SK-N-SH (cell line): ENCODE data around the gene COL23A1. TPM values are rescaled to one million over a fixed set of nuclear protein-coding genes. Genes with fewer than 3 reads are reported as not detected.
A peak's percentile ranks its signal among the peaks of the same experiment; 100 is the strongest.

Experiments
- CTCF ChIA-PET: fragments of 300-600, 350-600 bp; formaldehyde crosslinking; extraction: SDS; loops from one replicate; lab custom pipeline; 2021; lab: Yijun Ruan, JAX
- POLR2A ChIA-PET: fragments of 350-600 bp; sonication (Branson Sonifier 250); formaldehyde crosslinking; extraction: SDS; loops from one replicate; lab custom pipeline; 2020; ENCODE audit warnings: antibody characterized with exemption, inconsistent platforms; lab: Yijun Ruan, JAX
- DNase-seq: peaks from one replicate; pipeline ENCODE4 v3.0.0; 2012
- H2AFZ ChIP-seq: fragments of 200-600 bp; sonication (generic); 2 replicates; pipeline ENCODE4 v1.8.1; 2016; ENCODE audit warnings: antibody characterized with exemption, mild to moderate bottlenecking, low read depth
- H3F3A ChIP-seq: fragments of 200-600 bp; sonication (generic); replicated peaks from 2 replicates; pipeline ENCODE3; 2016; ENCODE audit warnings: antibody characterized with exemption, mild to moderate bottlenecking; ENCODE audit not compliant: insufficient read depth
- H3K27ac ChIP-seq, 2 experiments: fragments of 200-500 bp in 1 of 2; fragments of 200-600 bp in 1 of 2; sonication (Bioruptor generic) in 1 of 2; sonication (generic), shearing (Covaris generic) in 1 of 2; 2 replicates each; pipeline versions ENCODE4 v1.5.1 to v1.6.1; 2014 to 2016; ENCODE audit warnings: low read depth in 2 of 2, inconsistent platforms in 1 of 2, low read length in 1 of 2, mild to moderate bottlenecking in 1 of 2, mixed read lengths in 1 of 2
- H3K27me3 ChIP-seq: fragments of 200-600 bp; sonication (generic), shearing (Covaris generic); 2 replicates; pipeline ENCODE4 v1.6.1; 2016; ENCODE audit warnings: mixed run types; ENCODE audit not compliant: insufficient read depth
- H3K36me3 ChIP-seq, 2 experiments: fragments of 200-500 bp in 1 of 2; fragments of 200-600 bp in 1 of 2; sonication (Bioruptor generic) in 1 of 2; sonication (generic) in 1 of 2; replicated peaks in 1 of 2; 2 replicates each; pipeline versions ENCODE3 to v1.5.1; 2014 to 2016; ENCODE audit warnings: low read length in 1 of 2, mild to moderate bottlenecking in 1 of 2; ENCODE audit not compliant: insufficient read depth in 2 of 2, control insufficient read depth in 1 of 2
- H3K4me1 ChIP-seq, 2 experiments: fragments of 200-500 bp in 1 of 2; fragments of 200-600 bp in 1 of 2; sonication (Bioruptor generic) in 1 of 2; sonication (generic), shearing (Covaris generic) in 1 of 2; 2 replicates each; pipeline versions ENCODE4 v1.5.1 to v1.6.1; 2014 to 2016; ENCODE audit warnings: low read depth in 1 of 2, low read length in 1 of 2, mixed run types in 1 of 2; ENCODE audit not compliant: insufficient read depth in 2 of 2, control insufficient read depth in 1 of 2
- H3K4me2 ChIP-seq: fragments of 200-600 bp; sonication (generic), shearing (Covaris generic); 2 replicates; pipeline ENCODE4 v1.6.1; 2017; ENCODE audit warnings: mixed run types
- H3K4me3 ChIP-seq, 2 experiments: fragments of 200-500 bp in 1 of 2; fragments of 200-600 bp in 1 of 2; sonication (Bioruptor generic) in 1 of 2; sonication (generic), shearing (Covaris generic) in 1 of 2; 2 replicates each; pipeline versions ENCODE4 v1.5.1 to v1.8.1; 2014 to 2016; ENCODE audit warnings: low read depth in 2 of 2, inconsistent platforms in 1 of 2, low read length in 1 of 2, mild to moderate bottlenecking in 1 of 2, mixed read lengths in 1 of 2, moderate library complexity in 1 of 2
- H3K79me2 ChIP-seq: fragments of 200-600 bp; sonication (generic); 2 replicates; pipeline ENCODE4 v1.8.1; 2017; ENCODE audit warnings: mild to moderate bottlenecking; ENCODE audit not compliant: insufficient read depth
- H3K9ac ChIP-seq: fragments of 200-600 bp; sonication (generic); 2 replicates; pipeline ENCODE4 v1.6.1; 2017; ENCODE audit warnings: mixed run types
- H3K9me2 ChIP-seq: fragments of 200-600 bp; sonication (generic); 2 replicates; pipeline ENCODE4 v1.6.1; 2017; ENCODE audit warnings: mixed run types
- H3K9me3 ChIP-seq: fragments of 200-600 bp; sonication (generic); 2 replicates; pipeline ENCODE4 v1.6.1; 2017; ENCODE audit warnings: mixed run types, mild to moderate bottlenecking, moderate library complexity
- H4K20me1 ChIP-seq: fragments of 200-600 bp; sonication (generic); 2 replicates; pipeline ENCODE4 v1.6.1; 2017; ENCODE audit warnings: mild to moderate bottlenecking, mixed run types; ENCODE audit not compliant: insufficient read depth
- CHD2 ChIP-seq: fragments of 150-350 bp; IDR thresholded peaks from 2 replicates; pipeline ENCODE4 v1.6.1; 2018; ENCODE audit warnings: low read length; ENCODE audit not compliant: partially characterized antibody
- CTCF ChIP-seq: fragments of 200-600 bp; sonication (generic); IDR thresholded peaks from 2 replicates; pipeline ENCODE4 v1.6.1; 2017; ENCODE audit warnings: antibody characterized with exemption, mild to moderate bottlenecking, moderate library complexity
- EZH2phosphoT487 ChIP-seq: fragments of 200-600 bp; sonication (generic); IDR thresholded peaks from 2 replicates; pipeline ENCODE4 v1.6.1; 2017; ENCODE audit warnings: low read depth, mixed run types, mild to moderate bottlenecking, antibody characterized with exemption, moderate library complexity, borderline replicate concordance
- FOSL2 ChIP-seq: IDR thresholded peaks from 2 replicates; pipeline ENCODE4 v1.4.0; 2012; ENCODE audit warnings: low read depth, mild to moderate bottlenecking, moderate library complexity, borderline replicate concordance
- FOXM1 ChIP-seq: IDR thresholded peaks from 2 replicates; pipeline ENCODE4 v1.4.0; 2012; ENCODE audit warnings: low read depth, mild to moderate bottlenecking
- GABPA ChIP-seq: IDR thresholded peaks from 2 replicates; pipeline ENCODE4 v1.4.0; 2012; ENCODE audit warnings: low read depth, mild to moderate bottlenecking
- GATA2 ChIP-seq: sonication (generic); formaldehyde crosslinking; IDR thresholded peaks from 2 replicates; pipeline ENCODE4 v1.5.0; 2020; ENCODE audit warnings: mild to moderate bottlenecking, missing genetic modification reagents
- MXI1 ChIP-seq: IDR thresholded peaks from 2 replicates; pipeline ENCODE4 v1.6.1; 2012; ENCODE audit warnings: mild to moderate bottlenecking, low read depth, low read length, improper control_type of control experiment
- NFIC ChIP-seq: IDR thresholded peaks from 2 replicates; pipeline ENCODE4 v1.4.0; 2012; ENCODE audit warnings: borderline replicate concordance
- NRF1 ChIP-seq: IDR thresholded peaks from 2 replicates; pipeline ENCODE4 v1.6.1; 2012; ENCODE audit warnings: low read depth, mild to moderate bottlenecking, low read length
- POLR2AphosphoS5 ChIP-seq: IDR thresholded peaks from 2 replicates; pipeline ENCODE4 v1.6.1; 2012; ENCODE audit warnings: low read depth, low read length
- RAD21 ChIP-seq: IDR thresholded peaks from 2 replicates; pipeline ENCODE4 v1.6.1; 2012; ENCODE audit warnings: mild to moderate bottlenecking, low read length
- RXRA ChIP-seq: IDR thresholded peaks from 2 replicates; pipeline ENCODE4 v1.4.0; 2012; ENCODE audit warnings: low read depth, mild to moderate bottlenecking, borderline replicate concordance
- SIN3A ChIP-seq: IDR thresholded peaks from 2 replicates; pipeline ENCODE4 v1.6.1; 2012; ENCODE audit warnings: low read depth, mild to moderate bottlenecking, low read length, moderate library complexity, borderline replicate concordance
- TCF12 ChIP-seq: IDR thresholded peaks from 2 replicates; pipeline ENCODE4 v1.4.0; 2012
- TEAD4 ChIP-seq: IDR thresholded peaks from 2 replicates; pipeline ENCODE4 v1.4.0; 2012; ENCODE audit warnings: mild to moderate bottlenecking, borderline replicate concordance; ENCODE audit not compliant: insufficient read depth
- USF2 ChIP-seq: fragments of 150-350 bp; IDR thresholded peaks from 2 replicates; pipeline ENCODE4 v1.6.1; 2017; ENCODE audit warnings: antibody characterized with exemption, low read length, low read depth, borderline replicate concordance
- YY1 ChIP-seq: IDR thresholded peaks from 2 replicates; pipeline ENCODE4 v1.4.0; 2012; ENCODE audit warnings: low read depth, mild to moderate bottlenecking
- WGBS: methylation state at CpG from one replicate; pipeline ENCODE4 v1.1.6; 2017; ENCODE audit warnings: low lambda C conversion rate; 5-methylcytosine and 5-hydroxymethylcytosine counted together
- polyA plus RNA-seq, 3 experiments: library from polyadenylated mRNA; depleted of rRNA; stranded (reverse); fragments of >200 nt; gene quantifications; 2 replicates each; pipeline ENCODE4 v1.2.3, GENCODE V29; 2012
- TF ChIP-seq, protein P1 (sequence below): IDR thresholded peaks from 2 replicates; pipeline ENCODE4 v1.4.0; 2012; ENCODE audit warnings: low read depth, borderline replicate concordance
- TF ChIP-seq, protein P2 (sequence below): IDR thresholded peaks from 2 replicates; pipeline ENCODE4 v1.4.0; 2012; ENCODE audit warnings: low read depth

Gene COL23A1
- polyA plus RNA-seq, 1 of the 3 experiments (the other 2 are of a cell fraction): 0.10 TPM

DNA sequence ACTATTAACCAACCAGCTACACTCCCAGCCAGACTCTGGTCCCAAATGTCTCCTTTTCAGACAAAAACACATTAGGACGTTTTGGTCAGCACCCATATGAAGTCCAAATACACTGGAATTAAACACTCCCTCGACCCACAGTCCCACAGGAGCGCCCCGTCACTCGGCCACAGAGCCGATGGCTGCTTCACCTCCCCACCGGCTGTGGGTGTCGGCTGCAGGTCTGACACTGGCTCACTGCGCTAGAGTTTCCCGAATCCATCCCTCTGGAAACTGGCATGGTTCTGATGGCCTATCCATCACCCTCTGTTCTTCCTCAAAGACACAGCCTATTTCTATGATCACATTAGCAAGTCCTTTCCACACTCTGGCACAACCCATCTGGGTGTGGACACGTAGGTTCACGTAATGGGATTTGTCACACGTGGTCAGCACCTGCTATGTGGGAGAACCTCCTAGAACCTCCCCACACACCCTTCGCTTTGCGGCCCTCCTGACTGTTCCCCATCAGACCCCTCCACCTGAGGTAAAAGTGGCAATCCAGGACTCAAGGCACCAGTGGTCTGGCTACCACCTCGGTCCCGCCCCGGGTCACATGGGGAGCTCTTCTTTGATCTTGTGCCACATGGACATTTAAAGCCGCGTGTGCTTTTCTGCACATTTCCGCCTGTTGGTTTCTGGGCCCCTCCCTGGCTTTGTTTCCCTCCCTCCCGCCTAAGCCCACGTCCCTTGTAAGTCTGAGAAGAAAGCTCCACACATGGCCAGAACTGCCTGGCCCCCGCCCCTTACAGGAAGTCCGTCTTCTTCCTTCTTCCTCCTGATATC is 226.5 kb downstream of the COL23A1 start:
- Histone ChIP-seq H3K9ac (no peak overlapping the region), H3K36me3 (no peaks in the 10 kb centered on the region), H4K20me1 (no peaks in the 10 kb centered on the region)
- DNase-seq: no peak
- no peak for TF ChIP-seq YY1
- no peak for TF ChIP-seq FOSL2
- TF ChIP-seq EZH2phosphoT487: no peak
- TF ChIP-seq CHD2: no peak
- TF ChIP-seq POLR2AphosphoS5: no peak
- no peak for TF ChIP-seq RAD21
- no peak for TF ChIP-seq TEAD4
- TF ChIP-seq GATA2: no peak
- no peak for TF ChIP-seq GABPA
- TF ChIP-seq, protein P1, sequence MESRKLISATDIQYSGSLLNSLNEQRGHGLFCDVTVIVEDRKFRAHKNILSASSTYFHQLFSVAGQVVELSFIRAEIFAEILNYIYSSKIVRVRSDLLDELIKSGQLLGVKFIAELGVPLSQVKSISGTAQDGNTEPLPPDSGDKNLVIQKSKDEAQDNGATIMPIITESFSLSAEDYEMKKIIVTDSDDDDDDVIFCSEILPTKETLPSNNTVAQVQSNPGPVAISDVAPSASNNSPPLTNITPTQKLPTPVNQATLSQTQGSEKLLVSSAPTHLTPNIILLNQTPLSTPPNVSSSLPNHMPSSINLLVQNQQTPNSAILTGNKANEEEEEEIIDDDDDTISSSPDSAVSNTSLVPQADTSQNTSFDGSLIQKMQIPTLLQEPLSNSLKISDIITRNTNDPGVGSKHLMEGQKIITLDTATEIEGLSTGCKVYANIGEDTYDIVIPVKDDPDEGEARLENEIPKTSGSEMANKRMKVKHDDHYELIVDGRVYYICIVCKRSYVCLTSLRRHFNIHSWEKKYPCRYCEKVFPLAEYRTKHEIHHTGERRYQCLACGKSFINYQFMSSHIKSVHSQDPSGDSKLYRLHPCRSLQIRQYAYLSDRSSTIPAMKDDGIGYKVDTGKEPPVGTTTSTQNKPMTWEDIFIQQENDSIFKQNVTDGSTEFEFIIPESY: no peak
- TF ChIP-seq MXI1: no peak
- no peak for TF ChIP-seq RXRA
- TF ChIP-seq USF2: no peak
- no peak for TF ChIP-seq NFIC
- TF ChIP-seq, protein P2, sequence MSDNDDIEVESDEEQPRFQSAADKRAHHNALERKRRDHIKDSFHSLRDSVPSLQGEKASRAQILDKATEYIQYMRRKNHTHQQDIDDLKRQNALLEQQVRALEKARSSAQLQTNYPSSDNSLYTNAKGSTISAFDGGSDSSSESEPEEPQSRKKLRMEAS: no peak
- TF ChIP-seq SIN3A: no peak
- no peak for TF ChIP-seq TCF12
- TF ChIP-seq NRF1: no peak
- TF ChIP-seq CTCF: no peak
- no peak for TF ChIP-seq FOXM1
- TF ChIP-seq, all 33 proteins: peak for 0
- Histone ChIP-seq H2AFZ (no peak overlapping the region), H3K9me2 (no peaks in the 10 kb centered on the region), H3F3A (no peaks in the 10 kb centered on the region), H3K9me3 (no peaks in the 10 kb centered on the region), H3K4me3 (no peak overlapping the region), H3K27me3 (no peaks in the 10 kb centered on the region), H3K4me2 (no peak overlapping the region), H3K4me1 (peaks cover 0 to 68% of the 10 kb centered on the region in 2 experiments; a peak in 1 of 4 replicates), H3K79me2 (no peaks in the 10 kb centered on the region), H3K27ac (peak overlapping the region in 1 of 2 experiments; percentile 91; a peak in 2 of 4 replicates)
- POLR2A ChIA-PET: no interaction called here
- 63% methylated on average over 23 of the region's 25 CpGs for WGBS
- CTCF ChIA-PET: interaction anchor here (1.1 to 1.3 kb wide), 2 partner anchors 84 to 104 kb away, joined by 3 to 4 read pairs; no protein-coding TSS in a partner anchor
